C4-2B (cell line): ENCODE results near the gene MRPL14.
"Not testable (repeated sequence)": the region's sequence is repeated elsewhere in the genome, so short reads cannot be mapped to it uniquely, and the experiment has no call there.

Experiments used
- H3K27ac ChIP-seq: fragments of 450-650 bp; 2 replicates; pipeline ENCODE4 v1.5.1; 2017
- CTCF ChIP-seq: fragments of 450-650 bp; conservative IDR thresholded peaks from 2 replicates; pipeline ENCODE4 v1.5.1; 2017; ENCODE audit warnings: mild to moderate bottlenecking
- ZFX ChIP-seq: fragments of 450-650 bp; IDR thresholded peaks from 2 replicates; pipeline ENCODE4 v1.6.1; 2017

MRPL14 gene

GRCh38 chr6:44097782-44098317 lies 29.4 kb downstream of the MRPL14 start:
- no peak overlapping the region for H3K27ac ChIP-seq
- TF ChIP-seq ZFX, result no peak
- TF ChIP-seq CTCF, result no peak

- TF ChIP-seq ZFX (no peak), CTCF (peak; percentile 79)
- no peak overlapping the region for H3K27ac ChIP-seq
Measured at GRCh38 chr6:44096612-44097011, 30.6 kb downstream of the MRPL14 start.

GRCh38 chr6:44095243-44095623 lies 32.0 kb downstream of the MRPL14 start:
- not testable (repeated sequence) for H3K27ac ChIP-seq

GRCh38 chr6:44094403-44095242 lies 32.6 kb downstream of the MRPL14 start:
- TF ChIP-seq CTCF, result no peak
- TF ChIP-seq ZFX, result no peak
- H3K27ac ChIP-seq, result no peak overlapping the region

GRCh38 chr6:44093750-44094402 lies 33.4 kb downstream of the MRPL14 start:
- TF ChIP-seq CTCF, result no peak
- no peak for TF ChIP-seq ZFX
- H3K27ac ChIP-seq, result no peak overlapping the region

- TF ChIP-seq CTCF (no peak), ZFX (no peak)
- H3K27ac ChIP-seq, result no peak overlapping the region
Measured at GRCh38 chr6:44093066-44093465, 34.2 kb downstream of the MRPL14 start.

GRCh38 chr6:44091981-44092884 lies 35.0 kb downstream of the MRPL14 start:
- TF ChIP-seq CTCF (no peak), ZFX (no peak)
- no peak overlapping the region for H3K27ac ChIP-seq

GRCh38 chr6:44091356-44091755 lies 35.9 kb downstream of the MRPL14 start:
- not testable (repeated sequence) for H3K27ac ChIP-seq
